Ovary (tissue), 9 donors: ENCODE data around the gene CRYBG2. TPM values are rescaled to one million over a fixed set of nuclear protein-coding genes. Genes with fewer than 3 reads are reported as not detected.

Experiments
- DNase-seq, 5 donors: peaks; one replicate each; pipeline ENCODE4 v3.0.0-alpha.2; 2019 to 2020
- H3K27ac ChIP-seq, 2 donors: fragments of 200-600 bp; one replicate each; pipeline versions ENCODE4 v1.5.1 to v1.8.0; 2019 to 2022
- H3K27me3 ChIP-seq: fragments of 200-600 bp; one replicate; pipeline ENCODE4 v1.8.0; 2022
- H3K36me3 ChIP-seq: fragments of 200-600 bp; sonication (generic); one replicate; pipeline ENCODE4 v1.5.1; 2019
- H3K4me1 ChIP-seq: one replicate; pipeline ENCODE4 v1.8.1; 2013; ENCODE audit warnings: mild to moderate bottlenecking, moderate library complexity; ENCODE audit not compliant: insufficient read depth
- H3K4me3 ChIP-seq: fragments of 200-600 bp; sonication (generic); one replicate; pipeline ENCODE4 v1.5.1; 2017
- H3K9me3 ChIP-seq, 2 donors: fragments of 200-600 bp in 1 of 2; sonication (generic) in 1 of 2; one replicate each; pipeline versions ENCODE4 v1.5.1 to v1.8.1; 2013 to 2019; ENCODE audit warnings: mild to moderate bottlenecking in 1 of 2, moderate library complexity in 1 of 2
- EP300 ChIP-seq: sonication (generic); formaldehyde crosslinking; IDR thresholded peaks from one replicate; pipeline ENCODE4 v1.6.1; 2017; ENCODE audit warnings: antibody characterized with exemption
- POLR2A ChIP-seq: fragments of 450-650 bp; IDR thresholded peaks from one replicate; pipeline ENCODE4 v1.6.1; 2017; ENCODE audit warnings: antibody characterized with exemption, mild to moderate bottlenecking, moderate library complexity
- WGBS, 3 donors: extraction: QIAGEN DNeasy Blood & Tissue Kit in 1 of 3; methylation state at CpG; one replicate each; pipeline versions ENCODE4 v1.1.5 to v1.1.7; 2013 to 2017; 5-methylcytosine and 5-hydroxymethylcytosine counted together
- intact Hi-C, 4 donors: fragments of 100-400 bp; cut with DNase I; formaldehyde crosslinking; loops; one replicate each; pipeline versions ENCODE4 v1.11.0 to v1.15.1; 2022 to 2023
- polyA plus RNA-seq, 2 donors: library from polyadenylated mRNA; stranded (reverse); fragments of 200-250 nt in 1 of 2; fragments of 350-450 nt in 1 of 2; fragmentation: Illumina TruSeq in 1 of 2; extraction: RNeasy Lipid Tissue Mini Kit (QIAGEN cat#74804) in 1 of 2; gene quantifications; one replicate each; pipeline ENCODE4 v1.2.3, GENCODE V29; 2013 to 2014
- total RNA-seq, 7 donors: library from RNA; depleted of rRNA in 2 of 7; stranded (reverse); fragments of >200 nt in 2 of 7; fragmentation: NEBNext Ultra II Directional in 3 of 7; extraction: Animal tissue kit (Norgen Biotek cat#: 25700) in 3 of 7; gene quantifications; one replicate each; pipeline versions ENCODE4 v1.1.0 to v1.2.4, GENCODE V29; 2016 to 2023
- TF ChIP-seq, protein P1 (sequence below), 3 donors: fragments of 450-650 bp in 2 of 3; fragments of 200-600 bp in 1 of 3; IDR thresholded peaks; one replicate each; pipeline versions ENCODE4 v1.5.1 to v1.8.0; 2016 to 2022; ENCODE audit warnings: antibody characterized with exemption in 3 of 3, mild to moderate bottlenecking in 1 of 3
- donor health status: DM: no; HTN: no; CAD: no; lungs with moderate emphysema.
- donor health status: DM: no; HTN: no; CAD: no.
- donor health status: Bipolar disorder and iron deficiency.
- donor health status: DM: yes; HTN: yes; CAD: no.
- donor health status: DM: no; HTN: no; CAD: no.
- donor health status: DM: yes; HTN: yes; CAD: no.

CRYBG2 gene
- total and polyA plus RNA-seq, 9 donors, result 0.11 to 2.3 (median 0.23) TPM; not detected in 6

GRCh38 chr1:26278724-26279455, 75.0 kb downstream of the CRYBG2 start:
- peaks cover 6% of the 10 kb centered on the region for H3K4me1 ChIP-seq
- H3K27ac ChIP-seq, result peak overlapping the region; percentile 62 to 96
- TF ChIP-seq EP300, result no peak
- TF ChIP-seq, protein P1, sequence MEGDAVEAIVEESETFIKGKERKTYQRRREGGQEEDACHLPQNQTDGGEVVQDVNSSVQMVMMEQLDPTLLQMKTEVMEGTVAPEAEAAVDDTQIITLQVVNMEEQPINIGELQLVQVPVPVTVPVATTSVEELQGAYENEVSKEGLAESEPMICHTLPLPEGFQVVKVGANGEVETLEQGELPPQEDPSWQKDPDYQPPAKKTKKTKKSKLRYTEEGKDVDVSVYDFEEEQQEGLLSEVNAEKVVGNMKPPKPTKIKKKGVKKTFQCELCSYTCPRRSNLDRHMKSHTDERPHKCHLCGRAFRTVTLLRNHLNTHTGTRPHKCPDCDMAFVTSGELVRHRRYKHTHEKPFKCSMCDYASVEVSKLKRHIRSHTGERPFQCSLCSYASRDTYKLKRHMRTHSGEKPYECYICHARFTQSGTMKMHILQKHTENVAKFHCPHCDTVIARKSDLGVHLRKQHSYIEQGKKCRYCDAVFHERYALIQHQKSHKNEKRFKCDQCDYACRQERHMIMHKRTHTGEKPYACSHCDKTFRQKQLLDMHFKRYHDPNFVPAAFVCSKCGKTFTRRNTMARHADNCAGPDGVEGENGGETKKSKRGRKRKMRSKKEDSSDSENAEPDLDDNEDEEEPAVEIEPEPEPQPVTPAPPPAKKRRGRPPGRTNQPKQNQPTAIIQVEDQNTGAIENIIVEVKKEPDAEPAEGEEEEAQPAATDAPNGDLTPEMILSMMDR (IDR thresholded peaks at IDR 0.05), result no peak
- TF ChIP-seq POLR2A, result no peak
- peak in 1 of 5 donors; percentile 28 for DNase-seq
- H3K9me3 ChIP-seq, result no peaks in the 10 kb centered on the region
- no peaks in the 10 kb centered on the region for H3K27me3 ChIP-seq
- no peaks in the 10 kb centered on the region for H3K36me3 ChIP-seq
- peak overlapping the region; percentile 80 for H3K4me3 ChIP-seq
- WGBS, 3 donors, result 43 to 52% (median 52%) methylated on average over 9 of the region's 9 CpGs
- intact Hi-C loops, result no loop called here

- no peak overlapping the region for H3K4me3 ChIP-seq
- no peaks in the 10 kb centered on the region for H3K36me3 ChIP-seq
- DNase-seq, result peak in 1 of 5 donors; percentile 22
- H3K9me3 ChIP-seq, result no peaks in the 10 kb centered on the region
- TF ChIP-seq, protein P1 (IDR thresholded peaks at IDR 0.05), result no peak
- no peak for TF ChIP-seq POLR2A
- no peak for TF ChIP-seq EP300
- H3K27ac ChIP-seq, result no peak overlapping the region
- 41 to 46% (median 44%) methylated on average over 4 of the region's 4 CpGs for WGBS, 3 donors
- no peaks in the 10 kb centered on the region for H3K27me3 ChIP-seq
- intact Hi-C loops, result no loop called here
- peaks cover 6% of the 10 kb centered on the region for H3K4me1 ChIP-seq
Measured at GRCh38 chr1:26278303-26278702, 75.6 kb downstream of the CRYBG2 start.

DNA sequence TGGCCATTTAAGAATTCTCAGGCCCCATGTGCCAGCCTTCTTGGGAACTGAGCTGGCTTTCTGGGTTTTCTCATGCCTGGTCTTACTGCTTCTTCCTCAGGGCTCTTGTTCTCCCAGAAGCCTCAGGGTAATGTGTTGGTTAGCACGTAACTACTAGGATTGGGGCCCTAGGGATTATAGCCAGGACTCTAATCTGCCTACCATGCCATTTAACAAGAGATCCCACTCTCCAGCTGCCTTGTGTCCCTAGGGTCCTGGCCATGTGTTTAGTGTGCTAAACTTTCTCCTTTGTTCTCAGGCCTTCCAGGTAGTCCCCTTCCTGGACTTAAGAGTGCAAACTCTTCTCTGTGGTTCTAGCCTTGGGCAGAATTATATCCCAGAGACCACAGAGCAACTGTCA, 76.2 kb downstream of the CRYBG2 start:
- WGBS, 3 donors, result 86 to 92% (median 88%) methylated on average over 1 of the region's 1 CpG
- H3K9me3 ChIP-seq, result no peaks in the 10 kb centered on the region
- peaks cover 6% of the 10 kb centered on the region for H3K4me1 ChIP-seq
- intact Hi-C loops, result no loop called here
- TF ChIP-seq POLR2A, result no peak
- no peak for TF ChIP-seq EP300
- TF ChIP-seq, protein P1 (IDR thresholded peaks at IDR 0.05), result no peak
- H3K4me3 ChIP-seq, result no peak overlapping the region
- no peak overlapping the region for H3K27ac ChIP-seq
- no peaks in the 10 kb centered on the region for H3K27me3 ChIP-seq
- DNase-seq, result no peak
- no peaks in the 10 kb centered on the region for H3K36me3 ChIP-seq

GRCh38 chr1:26277261-26277661, 76.7 kb downstream of the CRYBG2 start:
- Histone ChIP-seq H3K9me3 (no peaks in the 10 kb centered on the region), H3K27ac (no peak overlapping the region), H3K27me3 (no peaks in the 10 kb centered on the region), H3K4me1 (peaks cover 6% of the 10 kb centered on the region), H3K4me3 (no peak overlapping the region), H3K36me3 (no peaks in the 10 kb centered on the region)
- TF ChIP-seq EP300, result no peak
- TF ChIP-seq, protein P1 (IDR thresholded peaks at IDR 0.05), result no peak
- no peak for TF ChIP-seq POLR2A
- intact Hi-C loops, result no loop called here
- DNase-seq, result no peak
- 82 to 87% (median 85%) methylated on average over 3 of the region's 3 CpGs for WGBS, 3 donors
